Thoracic aorta (tissue), 2 donors: ENCODE results near the gene CANX. TPM values are rescaled to one million over a fixed set of nuclear protein-coding genes. Genes with fewer than 3 reads are reported as not detected.
"Not testable (repeated sequence)": the region's sequence is repeated elsewhere in the genome, so short reads cannot be mapped to it uniquely, and the experiment has no call there.

Experiments
- ATAC-seq: fragments of 150-250 bp; one replicate; pipeline ENCODE4 v1.8.0; 2017; ENCODE audit warnings: low read depth; ENCODE audit not compliant: insufficient number of reproducible peaks, low FRiP score
- DNase-seq: peaks from one replicate; pipeline ENCODE4 v3.0.0-alpha.2; 2020; ENCODE audit warnings: low spot score
- H3K27ac ChIP-seq, 2 donors: fragments of 200-600 bp; sonication (generic); 1 replicate in 1 of 2; 2 replicates in 1 of 2; pipeline ENCODE4 v1.5.1; 2016; ENCODE audit warnings: mild to moderate bottlenecking in 2 of 2, moderate library complexity in 2 of 2
- H3K27me3 ChIP-seq: fragments of 200-600 bp; sonication (generic); replicated peaks from 2 replicates; pipeline ENCODE4 v1.6.0; 2016; ENCODE audit warnings: mild to moderate bottlenecking; ENCODE audit not compliant: insufficient read depth
- H3K36me3 ChIP-seq: fragments of 200-600 bp; sonication (generic); one replicate; pipeline ENCODE4 v1.5.1; 2016
- H3K4me1 ChIP-seq, 2 donors: fragments of 200-600 bp; sonication (generic); 1 replicate in 1 of 2; 2 replicates in 1 of 2; pipeline versions ENCODE4 v1.5.1 to v1.6.0; 2016; ENCODE audit warnings: low read depth in 2 of 2, mild to moderate bottlenecking in 1 of 2; ENCODE audit not compliant: control insufficient read depth in 1 of 2
- H3K4me3 ChIP-seq: fragments of 200-600 bp; sonication (generic); 2 replicates; pipeline ENCODE4 v1.5.1; 2016; ENCODE audit warnings: mild to moderate bottlenecking
- H3K9me3 ChIP-seq: fragments of 200-600 bp; sonication (generic); 2 replicates; pipeline ENCODE4 v1.5.1; 2016
- total RNA-seq, 2 donors: library from RNA; depleted of rRNA; stranded (reverse); fragments of >200 nt; gene quantifications; one replicate each; pipeline versions ENCODE4 v1.1.0 to v1.2.3, GENCODE V29; 2016
- TF ChIP-seq, protein P1 (sequence below): fragments of 200-600 bp; sonication (generic); IDR thresholded peaks from one replicate; pipeline ENCODE4 v1.5.1; 2019; ENCODE audit warnings: antibody characterized with exemption

CANX gene
- total RNA-seq, 2 donors from 2014 or later = 240 to 371 TPM

DNA sequence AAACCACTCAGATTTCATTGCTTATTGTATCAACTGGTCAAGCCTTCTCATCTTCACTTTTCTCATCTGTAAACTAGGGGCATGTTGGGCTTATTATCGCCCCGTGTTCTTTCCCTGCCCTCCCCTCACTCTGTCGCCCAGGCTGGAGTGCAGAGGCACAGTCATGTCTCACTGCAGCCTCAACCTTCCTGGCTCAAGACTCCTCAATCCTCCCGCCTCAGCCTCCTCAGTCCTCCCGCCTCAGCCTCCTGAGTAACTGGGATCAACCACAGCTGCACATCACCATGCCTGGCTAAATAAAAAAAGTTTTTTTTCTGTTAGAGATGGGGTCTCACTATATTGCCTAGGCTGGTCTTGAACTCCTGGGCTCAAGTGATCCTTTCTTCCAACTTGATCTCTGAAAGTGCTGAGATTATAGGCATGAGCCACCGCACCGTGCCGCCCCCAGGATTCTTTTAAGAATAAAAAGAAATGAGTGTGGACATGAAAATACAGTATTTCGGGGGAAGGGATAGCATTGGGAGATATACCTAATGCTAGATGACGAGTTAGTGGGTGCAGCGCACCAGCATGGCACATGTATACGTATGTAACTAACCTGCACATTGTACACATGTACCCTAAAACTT is 35.9 kb downstream of the CANX start:
- peak overlapping the region in 1 of 2 donors; percentile 93 for H3K27ac ChIP-seq
- peaks cover 35 to 67% of the 10 kb centered on the region in 2 donors for H3K4me1 ChIP-seq
- TF ChIP-seq, protein P1, sequence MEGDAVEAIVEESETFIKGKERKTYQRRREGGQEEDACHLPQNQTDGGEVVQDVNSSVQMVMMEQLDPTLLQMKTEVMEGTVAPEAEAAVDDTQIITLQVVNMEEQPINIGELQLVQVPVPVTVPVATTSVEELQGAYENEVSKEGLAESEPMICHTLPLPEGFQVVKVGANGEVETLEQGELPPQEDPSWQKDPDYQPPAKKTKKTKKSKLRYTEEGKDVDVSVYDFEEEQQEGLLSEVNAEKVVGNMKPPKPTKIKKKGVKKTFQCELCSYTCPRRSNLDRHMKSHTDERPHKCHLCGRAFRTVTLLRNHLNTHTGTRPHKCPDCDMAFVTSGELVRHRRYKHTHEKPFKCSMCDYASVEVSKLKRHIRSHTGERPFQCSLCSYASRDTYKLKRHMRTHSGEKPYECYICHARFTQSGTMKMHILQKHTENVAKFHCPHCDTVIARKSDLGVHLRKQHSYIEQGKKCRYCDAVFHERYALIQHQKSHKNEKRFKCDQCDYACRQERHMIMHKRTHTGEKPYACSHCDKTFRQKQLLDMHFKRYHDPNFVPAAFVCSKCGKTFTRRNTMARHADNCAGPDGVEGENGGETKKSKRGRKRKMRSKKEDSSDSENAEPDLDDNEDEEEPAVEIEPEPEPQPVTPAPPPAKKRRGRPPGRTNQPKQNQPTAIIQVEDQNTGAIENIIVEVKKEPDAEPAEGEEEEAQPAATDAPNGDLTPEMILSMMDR = no peak
- no peak for DNase-seq
- ATAC-seq = no peak
- H3K36me3 ChIP-seq = no peaks in the 10 kb centered on the region
- no peaks in the 10 kb centered on the region for H3K27me3 ChIP-seq
- peak overlapping the region; percentile 87 for H3K4me3 ChIP-seq
- no peaks in the 10 kb centered on the region for H3K9me3 ChIP-seq

DNA sequence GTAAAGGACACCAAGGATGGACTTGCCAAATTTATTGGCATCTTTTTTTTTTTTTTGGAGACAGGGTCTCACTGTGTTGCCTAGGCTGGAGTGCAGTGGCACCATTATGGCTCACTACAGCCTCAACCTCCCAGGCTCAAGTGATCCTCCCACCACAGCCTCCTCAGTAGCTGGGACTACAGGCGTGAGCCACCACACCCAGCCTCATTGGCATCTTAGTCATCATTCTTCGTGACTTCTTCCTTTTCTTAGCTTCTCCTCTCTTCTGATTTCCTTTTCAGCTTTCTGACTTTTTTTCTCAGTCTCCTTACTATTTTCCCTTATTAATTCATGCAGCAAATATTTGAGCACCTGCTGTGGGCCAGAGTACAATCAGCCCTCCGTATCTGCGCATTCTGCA is 40.0 kb downstream of the CANX start:
- no peak overlapping the region for H3K27ac ChIP-seq
- DNase-seq (no peak), ATAC-seq (no peak)
- no peaks in the 10 kb centered on the region for H3K27me3 ChIP-seq
- H3K9me3 ChIP-seq = no peaks in the 10 kb centered on the region
- no peaks in the 10 kb centered on the region for H3K36me3 ChIP-seq
- peaks cover 27 to 56% of the 10 kb centered on the region in 2 donors for H3K4me1 ChIP-seq
- H3K4me3 ChIP-seq = no peak overlapping the region
- TF ChIP-seq, protein P1 = no peak

DNA sequence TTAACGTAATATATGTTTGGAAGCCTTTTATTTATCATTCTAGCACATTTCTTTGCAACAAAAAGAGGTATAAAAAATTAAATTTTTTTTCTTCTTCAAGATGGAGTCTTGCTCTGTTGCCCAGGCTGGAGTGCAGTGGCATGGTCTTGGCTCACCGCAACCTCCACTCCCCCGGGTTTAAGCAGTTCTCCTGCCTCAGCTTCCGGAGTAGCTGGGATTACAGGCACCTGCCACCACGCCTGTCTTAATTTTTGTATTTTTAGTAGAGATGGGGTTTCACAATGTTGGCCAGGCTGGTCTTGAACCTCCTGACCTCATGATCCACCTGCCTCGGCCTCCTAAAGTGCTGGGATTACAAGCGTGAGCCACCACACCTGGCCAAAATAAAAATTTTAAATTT is 45.3 kb downstream of the CANX start:
- DNase-seq, H3K4me3 ChIP-seq, H3K9me3 ChIP-seq, H3K36me3 ChIP-seq, H3K27ac ChIP-seq, H3K27me3 ChIP-seq, ATAC-seq: not testable (repeated sequence)
- peaks cover 7 to 17% of the 10 kb centered on the region in 2 donors for H3K4me1 ChIP-seq

DNA sequence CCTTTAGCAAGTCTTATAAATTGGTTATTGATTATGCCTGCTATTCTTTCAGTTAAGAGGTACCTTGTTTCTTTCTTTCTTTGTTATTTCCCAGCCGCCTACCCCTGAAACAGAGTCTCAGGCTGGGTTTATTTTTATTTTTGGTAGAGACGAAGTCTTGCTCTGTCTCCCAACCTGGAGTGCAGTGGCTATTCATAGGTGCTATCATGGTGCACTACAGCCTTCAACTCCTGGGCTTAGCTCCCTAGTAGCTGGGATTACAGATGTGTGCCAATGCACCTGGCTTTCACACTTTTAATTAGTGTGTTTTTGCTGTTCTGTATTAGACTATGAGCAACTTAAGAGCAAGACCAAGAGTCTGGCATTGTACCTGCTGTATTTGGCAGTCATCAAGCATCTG is 48.1 kb downstream of the CANX start:
- Histone ChIP-seq H3K4me1 (peaks cover 7 to 14% of the 10 kb centered on the region in 2 donors), H3K9me3 (no peaks in the 10 kb centered on the region), H3K4me3 (no peak overlapping the region), H3K27ac (no peak overlapping the region), H3K36me3 (no peaks in the 10 kb centered on the region), H3K27me3 (no peaks in the 10 kb centered on the region)
- TF ChIP-seq, protein P1 = no peak
- ATAC-seq = no peak
- DNase-seq = no peak

DNA sequence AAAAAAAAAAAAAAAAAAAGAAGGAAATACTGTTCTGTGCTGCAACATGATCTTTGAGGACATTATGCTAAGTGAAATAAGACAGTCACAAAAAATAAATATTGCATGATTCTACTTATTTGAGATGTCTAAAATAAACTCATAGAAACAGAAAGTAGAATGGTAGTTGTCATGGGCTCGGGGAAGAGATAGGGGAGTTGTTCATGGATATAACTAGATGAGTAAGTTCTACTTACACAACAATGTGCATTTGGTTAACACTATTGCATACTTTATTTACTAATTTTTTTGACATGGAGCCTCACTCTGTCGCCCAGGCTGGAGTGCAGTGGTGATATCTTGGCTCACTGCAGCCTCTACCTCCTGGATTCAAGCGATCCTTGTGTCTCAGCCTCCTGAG is 49.0 kb downstream of the CANX start:
- no peaks in the 10 kb centered on the region for H3K36me3 ChIP-seq
- H3K27ac ChIP-seq = no peak overlapping the region
- H3K27me3 ChIP-seq = no peaks in the 10 kb centered on the region
- ATAC-seq = no peak
- no peak for DNase-seq
- no peaks in the 10 kb centered on the region for H3K9me3 ChIP-seq
- TF ChIP-seq, protein P1 = no peak
- peaks cover 7 to 14% of the 10 kb centered on the region in 2 donors for H3K4me1 ChIP-seq
- H3K4me3 ChIP-seq = no peak overlapping the region
